ENCODE data around the gene TMEM45B. TPM values are rescaled to one million over a fixed set of nuclear protein-coding genes. Genes with fewer than 3 reads are reported as not detected.

TMEM45B gene
- total and polyA plus RNA-seq, 2 of the 13 experiments (the other 11 are each of a cell fraction or from before 2014, with no cell fraction given) = 29.1 to 181 TPM

- peak; percentile 40 for TF ChIP-seq PHF8 (CRISPR knock-in tag; IDR thresholded peaks at IDR 0.05)
- TF ChIP-seq ZNF652 (CRISPR knock-in tag; IDR thresholded peaks at IDR 0.05; ENCODE audit: borderline replicate concordance, low read depth) = no peak; the same call in 1 of the 2 replicates
- no peak for TF ChIP-seq ZBED4 (CRISPR knock-in tag; IDR thresholded peaks at IDR 0.05; ENCODE audit: borderline replicate concordance)
- 0 out of 2 replicates have a peak, but pooled peaks have one; percentile 32 for TF ChIP-seq ZNF614 (CRISPR knock-in tag; IDR thresholded peaks at IDR 0.05; ENCODE audit: borderline replicate concordance)
- no peak for TF ChIP-seq ZFP1 (CRISPR knock-in tag; IDR thresholded peaks at IDR 0.05)
- no peak for TF ChIP-seq ONECUT2 (CRISPR knock-in tag; IDR thresholded peaks at IDR 0.05)
- 0 out of 2 replicates have a peak, but pooled peaks have one; percentile 25 for TF ChIP-seq ELF1 (CRISPR knock-in tag; IDR thresholded peaks at IDR 0.05)
- no peak for TF ChIP-seq ZBTB8A (CRISPR knock-in tag; IDR thresholded peaks at IDR 0.05; ENCODE audit: borderline replicate concordance, low read depth)
- TF ChIP-seq ZBTB46 (CRISPR knock-in tag; IDR thresholded peaks at IDR 0.05; ENCODE audit: borderline replicate concordance) = no peak
- no peak for TF ChIP-seq AGO2 (optimal IDR thresholded peaks at IDR 0.05; ENCODE audit: low read depth, low read length)
- TF ChIP-seq SAP130 (CRISPR knock-in tag; IDR thresholded peaks at IDR 0.05; ENCODE audit: low read depth) = peak; percentile 71
- TF ChIP-seq HNF4G (IDR thresholded peaks at IDR 0.05; ENCODE audit: borderline replicate concordance, low read depth, low read length) = no peak
- no peak for TF ChIP-seq HNF4G (CRISPR knock-in tag; IDR thresholded peaks at IDR 0.05; ENCODE audit: borderline replicate concordance, low read depth)
- 0 out of 2 replicates have a peak, but pooled peaks have one; percentile 33 for TF ChIP-seq MXD1 (CRISPR knock-in tag; IDR thresholded peaks at IDR 0.05)
- no peak for TF ChIP-seq DPF2 (CRISPR knock-in tag; IDR thresholded peaks at IDR 0.05; ENCODE audit: borderline replicate concordance, low read depth)
- no peak for TF ChIP-seq GRHL1 (CRISPR knock-in tag; conservative IDR thresholded peaks at IDR 0.05)
- no peak; the same call in 1 of the 2 replicates for TF ChIP-seq GTF3A (CRISPR knock-in tag; conservative IDR thresholded peaks at IDR 0.05)
- no peak for TF ChIP-seq ZNF101 (CRISPR knock-in tag; IDR thresholded peaks at IDR 0.05; ENCODE audit: borderline replicate concordance, low read depth)
- no peak for TF ChIP-seq ZNF414 (CRISPR knock-in tag; IDR thresholded peaks at IDR 0.05)
- TF ChIP-seq NKX3-1 (CRISPR knock-in tag; IDR thresholded peaks at IDR 0.05) = no peak
- TF ChIP-seq GLI4 (CRISPR knock-in tag; IDR thresholded peaks at IDR 0.05; ENCODE audit: borderline replicate concordance) = no peak
These were observed at the start of gene TMEM45B (continued) for GRCh38 chr11:129815596-129816461.
